Epithelial cell of esophagus (primary cell): ENCODE data around the gene FASTKD1.
"Not testable (repeated sequence)": the region's sequence is repeated elsewhere in the genome, so short reads cannot be mapped to it uniquely, and the experiment has no call there.

Source experiments
- DNase-seq: peaks from one replicate; pipeline ENCODE4 v3.0.0; 2010; ENCODE audit warnings: low read depth
- H3K4me3 ChIP-seq: 2 replicates; pipeline ENCODE4 v1.5.1; 2011; ENCODE audit warnings: mild to moderate bottlenecking, low read length, control low read depth
- TF ChIP-seq, protein P1 (sequence below): IDR thresholded peaks from 2 replicates; pipeline ENCODE4 v1.5.1; 2011; ENCODE audit warnings: low read depth, mild to moderate bottlenecking, low read length, control low read depth, inconsistent platforms; ENCODE audit not compliant: insufficient read depth; ENCODE audit errors: missing control alignments

Gene FASTKD1

DNA sequence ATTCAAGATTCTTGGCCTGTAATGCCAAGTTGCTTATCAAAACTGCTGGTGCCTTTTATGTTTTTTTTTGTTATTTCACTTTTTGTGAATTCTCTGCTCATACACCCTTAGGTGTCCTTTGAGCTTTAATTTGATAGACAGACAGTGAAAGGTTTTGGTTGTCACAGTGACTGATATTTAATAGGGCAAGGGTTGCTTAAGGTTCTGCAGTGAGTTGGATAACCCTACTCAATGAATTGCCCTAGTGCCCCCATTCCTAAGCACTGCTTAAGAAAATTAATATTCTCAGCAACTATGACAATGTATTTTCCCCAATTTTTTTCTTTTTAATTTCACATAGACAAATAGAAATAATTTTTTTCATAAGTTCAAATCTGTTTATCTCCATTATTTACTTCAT is 25.9 kb upstream of the FASTKD1 start:
- no peak overlapping the region for H3K4me3 ChIP-seq
- TF ChIP-seq, protein P1, sequence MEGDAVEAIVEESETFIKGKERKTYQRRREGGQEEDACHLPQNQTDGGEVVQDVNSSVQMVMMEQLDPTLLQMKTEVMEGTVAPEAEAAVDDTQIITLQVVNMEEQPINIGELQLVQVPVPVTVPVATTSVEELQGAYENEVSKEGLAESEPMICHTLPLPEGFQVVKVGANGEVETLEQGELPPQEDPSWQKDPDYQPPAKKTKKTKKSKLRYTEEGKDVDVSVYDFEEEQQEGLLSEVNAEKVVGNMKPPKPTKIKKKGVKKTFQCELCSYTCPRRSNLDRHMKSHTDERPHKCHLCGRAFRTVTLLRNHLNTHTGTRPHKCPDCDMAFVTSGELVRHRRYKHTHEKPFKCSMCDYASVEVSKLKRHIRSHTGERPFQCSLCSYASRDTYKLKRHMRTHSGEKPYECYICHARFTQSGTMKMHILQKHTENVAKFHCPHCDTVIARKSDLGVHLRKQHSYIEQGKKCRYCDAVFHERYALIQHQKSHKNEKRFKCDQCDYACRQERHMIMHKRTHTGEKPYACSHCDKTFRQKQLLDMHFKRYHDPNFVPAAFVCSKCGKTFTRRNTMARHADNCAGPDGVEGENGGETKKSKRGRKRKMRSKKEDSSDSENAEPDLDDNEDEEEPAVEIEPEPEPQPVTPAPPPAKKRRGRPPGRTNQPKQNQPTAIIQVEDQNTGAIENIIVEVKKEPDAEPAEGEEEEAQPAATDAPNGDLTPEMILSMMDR: no peak
- DNase-seq: no peak

DNA sequence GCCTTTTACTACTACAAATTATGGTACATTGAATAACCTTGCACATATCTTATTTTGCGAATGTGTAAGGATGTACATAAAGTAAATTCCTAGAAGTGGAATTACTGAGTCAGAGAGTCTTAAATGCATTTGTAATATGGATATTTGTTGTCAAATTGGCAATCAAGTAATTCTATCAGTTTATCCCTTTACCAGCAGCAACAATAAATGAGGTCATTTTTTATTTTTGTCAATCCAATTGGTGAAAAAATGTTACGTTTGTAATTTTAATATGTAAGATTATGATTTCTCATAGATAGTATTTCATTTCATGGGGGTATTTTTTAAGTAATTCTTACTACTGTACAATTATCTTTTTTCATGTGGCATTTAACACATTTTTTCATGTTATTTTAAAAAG is 25.3 kb upstream of the FASTKD1 start:
- H3K4me3 ChIP-seq: no peak overlapping the region
- TF ChIP-seq, protein P1: no peak
- DNase-seq: no peak

DNA sequence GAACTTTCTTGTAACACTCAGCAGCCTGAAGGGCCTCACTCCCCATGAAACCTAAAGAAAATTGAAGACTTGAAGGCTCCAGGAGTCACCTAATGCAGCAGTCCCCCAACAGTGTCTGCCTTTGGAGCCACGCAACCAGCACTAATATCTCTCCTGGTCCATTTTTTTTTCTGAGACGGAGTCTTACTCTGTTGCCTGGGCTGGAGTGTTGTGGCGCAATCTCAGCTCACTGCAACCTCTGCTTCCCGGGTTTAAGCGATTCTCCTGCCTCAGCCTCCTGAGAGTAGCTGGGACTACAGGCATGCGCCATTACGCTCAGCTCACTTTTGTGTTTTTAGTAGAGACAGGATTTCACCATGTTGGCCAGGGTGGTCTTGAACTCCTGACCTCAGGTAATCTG is 22.9 kb upstream of the FASTKD1 start:
- not testable (repeated sequence) for H3K4me3 ChIP-seq, DNase-seq

DNA sequence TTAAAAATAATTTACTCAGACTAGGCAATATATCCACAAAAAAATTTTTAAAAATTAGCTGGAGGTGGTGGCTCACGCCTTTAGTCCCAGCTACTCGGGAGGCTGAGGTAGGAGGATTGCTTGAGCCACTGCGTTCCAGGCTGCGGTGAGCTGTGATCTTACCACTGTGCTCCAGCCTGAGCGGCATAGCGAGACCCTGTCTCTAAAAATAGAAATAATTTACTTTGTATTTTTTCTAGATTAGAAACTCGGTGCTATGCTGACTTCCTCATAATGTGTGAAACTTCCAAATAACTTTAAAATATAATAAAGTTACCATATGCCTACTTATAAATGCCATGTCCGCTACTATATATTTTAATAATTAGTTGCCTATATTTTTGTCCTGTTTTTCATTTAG is 17.1 kb upstream of the FASTKD1 start:
- TF ChIP-seq, protein P1: no peak

DNA sequence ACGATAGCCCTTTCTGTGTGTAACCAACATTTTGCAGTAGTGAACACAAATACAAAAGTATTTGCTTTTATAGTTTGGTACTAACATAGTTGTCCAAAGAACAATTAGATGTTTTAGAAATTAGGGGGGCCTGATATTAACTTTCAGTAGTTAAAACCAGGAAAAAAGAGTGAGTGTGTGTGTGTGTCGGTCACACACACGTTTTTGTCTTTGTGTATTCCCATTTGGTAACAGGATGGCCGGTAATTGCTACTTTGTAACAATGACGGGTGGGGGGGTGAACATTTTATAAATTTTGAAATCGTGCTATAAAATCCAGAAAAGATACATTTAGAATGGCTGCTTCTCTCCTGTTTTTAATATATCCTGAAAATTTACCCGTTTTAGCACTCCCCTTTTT is 12.0 kb upstream of the FASTKD1 start:
- TF ChIP-seq, protein P1: no peak
- no peak for DNase-seq
- peak overlapping the region; percentile 99 for H3K4me3 ChIP-seq

More for the DNA sequence above, 17.1 kb upstream of the FASTKD1 start:
- no peak overlapping the region for H3K4me3 ChIP-seq
- no peak for DNase-seq

DNA sequence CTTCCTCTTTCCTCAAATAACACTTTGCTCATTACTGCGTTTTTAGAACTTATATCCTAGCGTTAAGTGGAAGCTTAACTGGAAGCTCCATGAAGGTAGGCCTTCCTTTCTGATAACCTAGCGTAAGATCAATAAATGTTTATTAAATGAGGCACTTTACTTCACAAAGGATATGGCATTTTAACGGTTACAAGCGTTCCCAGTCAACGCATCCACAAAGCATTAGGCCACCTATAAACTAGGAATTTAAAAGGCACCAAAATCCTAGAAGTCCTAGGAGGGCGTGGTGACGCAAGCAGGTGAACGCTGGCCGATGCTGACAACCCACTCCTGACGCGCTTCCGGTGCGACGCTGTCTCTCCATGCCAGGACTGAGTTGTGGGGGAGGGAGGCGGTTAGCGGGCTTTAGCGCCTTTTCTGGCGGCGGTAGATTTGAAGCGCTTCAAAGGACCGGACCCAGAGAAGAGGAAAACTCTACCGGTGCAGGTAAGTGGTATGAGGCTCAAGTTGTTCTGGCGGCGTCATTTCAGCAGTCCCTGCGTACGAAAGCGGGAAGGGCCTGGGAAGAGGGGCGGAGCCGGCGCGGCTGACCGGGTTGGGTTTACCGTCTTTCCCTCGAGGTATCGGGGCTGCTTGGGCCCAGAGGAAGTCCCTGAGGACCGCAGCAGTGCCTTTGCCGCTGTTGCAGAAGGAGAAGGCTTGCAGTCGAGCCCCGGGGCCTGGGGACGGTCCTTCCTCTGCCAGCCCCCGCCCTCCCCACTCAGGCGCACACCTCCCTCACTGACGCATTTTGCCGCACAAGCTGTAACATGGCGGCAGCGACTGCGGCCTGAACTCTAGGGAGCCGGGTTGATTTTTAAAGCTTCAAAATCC is 10.6 kb upstream of the FASTKD1 start, which contains the start of gene PPIG:
Gene PPIG, plus strand, starts transcription at position 347 of the 873 bp plus-strand sequence. CDS start 19,691 bp downstream, outside the sequence.
- H3K4me3 ChIP-seq: peak within 1 kb of the TSS; percentile 99
- peak; percentile 94 for DNase-seq
- TF ChIP-seq, protein P1: no peak

DNA sequence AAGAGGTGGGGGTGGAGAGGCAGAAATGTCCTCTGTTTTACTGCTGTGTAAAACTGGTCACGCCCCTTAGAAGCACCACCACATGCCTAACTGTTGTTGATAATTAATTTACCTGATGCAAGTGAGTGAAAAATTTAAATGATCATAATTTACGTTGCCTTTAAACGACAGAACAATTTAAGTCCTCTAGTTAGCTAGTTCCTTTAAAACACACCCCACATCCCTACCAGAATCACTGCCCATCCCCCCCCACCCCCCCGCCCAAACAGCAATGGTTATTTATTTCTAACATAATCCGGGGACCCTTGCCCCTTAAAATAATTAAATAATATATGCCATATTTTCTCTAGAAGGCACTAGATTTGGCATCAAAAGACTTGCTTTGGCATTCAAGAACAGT is 9.9 kb upstream of the FASTKD1 start:
- TF ChIP-seq, protein P1: no peak
- DNase-seq: no peak
- no peak overlapping the region for H3K4me3 ChIP-seq

DNA sequence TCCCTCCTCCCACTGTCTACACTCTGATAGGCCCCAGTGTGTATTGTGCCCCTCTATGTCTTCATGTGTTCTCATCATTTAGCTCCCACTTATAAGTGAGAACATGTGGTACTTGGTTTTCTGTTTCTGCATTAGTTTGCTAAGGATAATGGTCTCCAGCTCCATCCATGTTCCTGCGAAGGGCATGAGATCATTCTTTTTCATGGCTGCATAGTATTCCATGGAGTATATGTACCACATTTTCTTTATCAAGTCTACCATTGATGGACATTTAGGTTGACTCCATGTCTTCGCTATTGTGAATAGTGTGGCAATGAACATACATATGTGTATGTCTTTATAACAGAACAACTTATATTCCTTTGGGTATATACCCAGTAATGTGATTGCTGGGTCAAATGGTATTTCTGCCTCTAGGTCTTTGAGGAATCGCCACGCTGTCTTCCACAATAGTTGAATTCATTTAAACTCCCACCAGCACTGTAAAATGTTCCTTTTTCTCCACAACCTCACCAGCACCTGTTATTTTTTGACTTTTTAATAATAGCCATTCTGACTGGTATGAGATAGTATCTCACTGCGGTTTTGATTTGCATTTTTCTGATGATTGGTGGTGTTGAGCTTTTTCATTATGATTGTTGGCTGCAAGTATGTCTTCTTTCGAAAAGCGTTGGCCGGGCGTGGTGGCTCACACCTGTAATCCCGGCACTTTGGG is 9.0 kb upstream of the FASTKD1 start:
- H3K4me3 ChIP-seq, DNase-seq: not testable (repeated sequence)
